ENCODE results near the gene STK32B.

DNA sequence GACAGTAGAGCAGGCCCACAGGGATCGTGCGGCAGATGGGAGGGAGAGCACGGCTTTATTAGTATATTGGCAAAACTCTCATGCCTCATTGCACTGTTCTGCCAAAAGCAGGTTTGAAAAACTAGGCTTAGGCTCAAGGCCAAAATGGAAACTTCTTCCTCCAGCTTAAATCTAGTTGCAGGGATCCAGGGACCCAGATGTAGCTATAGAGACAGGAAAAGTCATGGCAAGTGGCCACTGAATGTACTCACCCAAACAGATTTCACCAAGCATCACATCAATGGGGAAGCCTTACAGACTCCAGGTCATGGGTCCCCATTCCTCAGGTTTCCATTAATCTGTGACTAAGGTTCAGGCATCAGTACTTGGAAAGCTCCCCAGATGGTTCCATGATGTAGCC lies 149.2 kb downstream of the STK32B start:
- TF ChIP-seq POLR2AphosphoS5 (IDR thresholded peaks at IDR 0.05; ENCODE audit: insufficient read depth, low read depth, low read length): no peak
- TF ChIP-seq, protein P1, sequence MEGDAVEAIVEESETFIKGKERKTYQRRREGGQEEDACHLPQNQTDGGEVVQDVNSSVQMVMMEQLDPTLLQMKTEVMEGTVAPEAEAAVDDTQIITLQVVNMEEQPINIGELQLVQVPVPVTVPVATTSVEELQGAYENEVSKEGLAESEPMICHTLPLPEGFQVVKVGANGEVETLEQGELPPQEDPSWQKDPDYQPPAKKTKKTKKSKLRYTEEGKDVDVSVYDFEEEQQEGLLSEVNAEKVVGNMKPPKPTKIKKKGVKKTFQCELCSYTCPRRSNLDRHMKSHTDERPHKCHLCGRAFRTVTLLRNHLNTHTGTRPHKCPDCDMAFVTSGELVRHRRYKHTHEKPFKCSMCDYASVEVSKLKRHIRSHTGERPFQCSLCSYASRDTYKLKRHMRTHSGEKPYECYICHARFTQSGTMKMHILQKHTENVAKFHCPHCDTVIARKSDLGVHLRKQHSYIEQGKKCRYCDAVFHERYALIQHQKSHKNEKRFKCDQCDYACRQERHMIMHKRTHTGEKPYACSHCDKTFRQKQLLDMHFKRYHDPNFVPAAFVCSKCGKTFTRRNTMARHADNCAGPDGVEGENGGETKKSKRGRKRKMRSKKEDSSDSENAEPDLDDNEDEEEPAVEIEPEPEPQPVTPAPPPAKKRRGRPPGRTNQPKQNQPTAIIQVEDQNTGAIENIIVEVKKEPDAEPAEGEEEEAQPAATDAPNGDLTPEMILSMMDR (IDR thresholded peaks at IDR 0.05; ENCODE audit: extremely low read depth in 1 of 2, insufficient read depth in 1 of 2, low read depth in 1 of 2, low read length in 2 of 2): no peak
- no peak for TF ChIP-seq EZH2 (IDR thresholded peaks at IDR 0.05; ENCODE audit: borderline replicate concordance, low read depth, low read length, severe bottlenecking)
- no peak for TF ChIP-seq MYC (IDR thresholded peaks at IDR 0.05; ENCODE audit: low read depth, low read length)
- no peak for TF ChIP-seq POLR2A (IDR thresholded peaks at IDR 0.05; ENCODE audit: low read depth, low read length)

Data from endothelial cell of umbilical vein (primary cell).